HepG2 (cell line): ENCODE data around the gene SLC44A5. TPM values are rescaled to one million over a fixed set of nuclear protein-coding genes. Genes with fewer than 3 reads are reported as not detected.

Source experiments
- ATAC-seq: fragments of 200-7000 bp; cut with Tn5 transposase; 3 replicates; pipeline ENCODE4 v1.9.1; 2020; ENCODE audit warnings: mild to moderate bottlenecking, moderate library complexity
- BruUV-seq: library from RNA; stranded (reverse); fragments of 400-500 nt; replicated peaks from 2 replicates; lab custom pipeline; 2021; lab: Mats Ljungman, UMichigan
- CTCF ChIA-PET: fragments of 300-600 bp; formaldehyde crosslinking; extraction: SDS; loops from one replicate; lab custom pipeline; 2021; ENCODE audit warnings: low total read pairs, inconsistent platforms, low intra/inter-chr PET ratio; lab: Yijun Ruan, JAX
- POLR2A ChIA-PET: fragments of 350-600 bp; sonication (Branson Sonifier 250); formaldehyde crosslinking; loops from one replicate; lab custom pipeline; 2020; ENCODE audit warnings: antibody characterized with exemption, inconsistent platforms; lab: Yijun Ruan, JAX
- DNase-seq: peaks from one replicate; pipeline ENCODE4 v3.0.0-alpha.2; 2015; ENCODE audit warnings: low spot score
- FAIRE-seq: peaks from 3 replicates; lab custom pipeline; 2011; peaks lifted over from hg19 to GRCh38; lab: Jason Lieb, UNC
- H2AFZ ChIP-seq: one replicate; pipeline ENCODE4 v1.6.1; 2011; ENCODE audit warnings: low read length, inconsistent platforms
- H3K27ac ChIP-seq: fragments of 300-600 bp; 3 replicates; pipeline ENCODE4 v1.8.0; 2011; ENCODE audit warnings: mixed run types, mild to moderate bottlenecking, mixed read lengths, low read length, inconsistent platforms; ENCODE audit not compliant: insufficient read depth; ENCODE audit errors: extremely low read length
- H3K27me3 ChIP-seq, 2 experiments: fragments of 200-600 bp in 1 of 2; 2 replicates in 1 of 2; 3 replicates in 1 of 2; pipeline versions ENCODE4 v1.6.0 to v1.8.0; 2011; ENCODE audit warnings: low read length in 2 of 2, mild to moderate bottlenecking in 2 of 2, moderate library complexity in 2 of 2, inconsistent platforms in 1 of 2; ENCODE audit not compliant: insufficient read depth in 2 of 2, control insufficient read depth in 1 of 2
- H3K36me3 ChIP-seq, 2 experiments: fragments of 200-600 bp in 1 of 2; replicated peaks in 1 of 2; 2 replicates in 1 of 2; 3 replicates in 1 of 2; pipeline versions ENCODE4 v1.5.1 to v1.8.0; 2011; ENCODE audit warnings: low read length in 2 of 2, inconsistent platforms in 1 of 2; ENCODE audit not compliant: insufficient read depth in 2 of 2, control insufficient read depth in 1 of 2
- H3K4me1 ChIP-seq: 2 replicates; pipeline ENCODE4 v1.5.1; 2012; ENCODE audit warnings: low read length, inconsistent platforms; ENCODE audit not compliant: insufficient read depth
- H3K4me2 ChIP-seq: 2 replicates; pipeline ENCODE4 v1.6.0; 2011; ENCODE audit warnings: low read depth, low read length, inconsistent platforms
- H3K4me3 ChIP-seq, 3 experiments: fragments of 200-600 bp in 1 of 3; sonication (generic), shearing (Covaris generic) in 1 of 3; replicated peaks in 1 of 3; 2 replicates each; pipeline ENCODE4 v1.5.1; 2011 to 2016; ENCODE audit warnings: low read length in 3 of 3, inconsistent platforms in 2 of 3, low read depth in 2 of 3, mild to moderate bottlenecking in 2 of 3, control low read depth in 1 of 3, mixed read lengths in 1 of 3; ENCODE audit not compliant: insufficient read depth in 1 of 3
- H3K79me2 ChIP-seq: one replicate; pipeline ENCODE4 v1.6.1; 2011; ENCODE audit warnings: low read length, inconsistent platforms; ENCODE audit not compliant: insufficient read depth
- H3K9ac ChIP-seq: 2 replicates; pipeline ENCODE4 v1.6.0; 2011; ENCODE audit warnings: mild to moderate bottlenecking, low read depth, low read length, inconsistent platforms; ENCODE audit not compliant: insufficient read depth
- H3K9me3 ChIP-seq: 2 replicates; pipeline ENCODE4 v1.5.1; 2012; ENCODE audit warnings: mild to moderate bottlenecking, low read length
- H4K20me1 ChIP-seq: 2 replicates; pipeline ENCODE4 v1.6.0; 2011; ENCODE audit warnings: inconsistent platforms, mild to moderate bottlenecking, low read length, moderate library complexity; ENCODE audit not compliant: insufficient read depth
- KMT2B ChIP-seq: IDR thresholded peaks from 2 replicates; pipeline ENCODE4 v1.6.1; 2016; ENCODE audit warnings: missing genetic modification reagents, missing compliant biosample characterization
- PAF1 ChIP-seq: IDR thresholded peaks from 2 replicates; pipeline ENCODE4 v1.6.1; 2016; ENCODE audit warnings: missing genetic modification reagents, missing compliant biosample characterization
- ZSCAN31 ChIP-seq: sonication (generic); formaldehyde crosslinking; IDR thresholded peaks from 2 replicates; pipeline ENCODE4 v1.5.0; 2020; ENCODE audit warnings: low read depth, mild to moderate bottlenecking, missing genetic modification reagents
- in situ Hi-C: cut with HindIII; loops from 2 replicates; pipeline ENCODE4 v1.10.0; 2017; ENCODE audit warnings: low pct_unique_long_range_greater_than_20kb; ENCODE audit not compliant: extremely low pct_ligation_motif_present
- intact Hi-C: fragments of 100-400 bp; cut with micrococcal nuclease; formaldehyde crosslinking; loops from one replicate; pipeline ENCODE4 v1.10.0; 2022; ENCODE audit not compliant: unreplicated experiment
- polyA plus RNA-seq, 8 experiments: library from polyadenylated mRNA; depleted of rRNA in 3 of 8; stranded (reverse) in 7 of 8; unstranded in 1 of 8; fragments of >200 nt; fragmentation: Illumina TruSeq in 4 of 8; extraction: Trizol in 4 of 8; gene quantifications; 2 replicates each; pipeline versions ENCODE4 v1.2.1 to v1.2.3, GENCODE V29; 2011 to 2016; ENCODE audit warnings: low read depth in 4 of 8, missing spikeins in 1 of 8, mixed read lengths in 1 of 8; ENCODE audit not compliant: insufficient read depth in 1 of 8
- total RNA-seq, 5 experiments: library from RNA; depleted of rRNA; stranded (reverse); fragments of >200 nt; fragmentation: Illumina TruSeq; extraction: Trizol; gene quantifications; 2 replicates each; pipeline ENCODE4 v1.2.3, GENCODE V29; 2016; ENCODE audit warnings: low read depth in 1 of 5
- TF ChIP-seq, protein P1 (sequence below): sonication (generic); formaldehyde crosslinking; IDR thresholded peaks from 2 replicates; pipeline ENCODE4 v1.4.0; 2020; ENCODE audit warnings: mild to moderate bottlenecking, missing genetic modification reagents
- TF ChIP-seq, protein P2 (sequence below): sonication (generic); formaldehyde crosslinking; IDR thresholded peaks from 2 replicates; pipeline ENCODE4 v1.8.0; 2022; ENCODE audit warnings: mild to moderate bottlenecking, missing genetic modification reagents, borderline replicate concordance

SLC44A5 gene
- total and polyA plus RNA-seq, 2 of the 13 experiments (the other 11 are each of a cell fraction or from before 2014, with no cell fraction given) = 8.0 to 16.0 TPM

GRCh38 chr1:75529488-75529887 is 81.4 kb downstream of the SLC44A5 start (continued):
- TF ChIP-seq, protein P1, sequence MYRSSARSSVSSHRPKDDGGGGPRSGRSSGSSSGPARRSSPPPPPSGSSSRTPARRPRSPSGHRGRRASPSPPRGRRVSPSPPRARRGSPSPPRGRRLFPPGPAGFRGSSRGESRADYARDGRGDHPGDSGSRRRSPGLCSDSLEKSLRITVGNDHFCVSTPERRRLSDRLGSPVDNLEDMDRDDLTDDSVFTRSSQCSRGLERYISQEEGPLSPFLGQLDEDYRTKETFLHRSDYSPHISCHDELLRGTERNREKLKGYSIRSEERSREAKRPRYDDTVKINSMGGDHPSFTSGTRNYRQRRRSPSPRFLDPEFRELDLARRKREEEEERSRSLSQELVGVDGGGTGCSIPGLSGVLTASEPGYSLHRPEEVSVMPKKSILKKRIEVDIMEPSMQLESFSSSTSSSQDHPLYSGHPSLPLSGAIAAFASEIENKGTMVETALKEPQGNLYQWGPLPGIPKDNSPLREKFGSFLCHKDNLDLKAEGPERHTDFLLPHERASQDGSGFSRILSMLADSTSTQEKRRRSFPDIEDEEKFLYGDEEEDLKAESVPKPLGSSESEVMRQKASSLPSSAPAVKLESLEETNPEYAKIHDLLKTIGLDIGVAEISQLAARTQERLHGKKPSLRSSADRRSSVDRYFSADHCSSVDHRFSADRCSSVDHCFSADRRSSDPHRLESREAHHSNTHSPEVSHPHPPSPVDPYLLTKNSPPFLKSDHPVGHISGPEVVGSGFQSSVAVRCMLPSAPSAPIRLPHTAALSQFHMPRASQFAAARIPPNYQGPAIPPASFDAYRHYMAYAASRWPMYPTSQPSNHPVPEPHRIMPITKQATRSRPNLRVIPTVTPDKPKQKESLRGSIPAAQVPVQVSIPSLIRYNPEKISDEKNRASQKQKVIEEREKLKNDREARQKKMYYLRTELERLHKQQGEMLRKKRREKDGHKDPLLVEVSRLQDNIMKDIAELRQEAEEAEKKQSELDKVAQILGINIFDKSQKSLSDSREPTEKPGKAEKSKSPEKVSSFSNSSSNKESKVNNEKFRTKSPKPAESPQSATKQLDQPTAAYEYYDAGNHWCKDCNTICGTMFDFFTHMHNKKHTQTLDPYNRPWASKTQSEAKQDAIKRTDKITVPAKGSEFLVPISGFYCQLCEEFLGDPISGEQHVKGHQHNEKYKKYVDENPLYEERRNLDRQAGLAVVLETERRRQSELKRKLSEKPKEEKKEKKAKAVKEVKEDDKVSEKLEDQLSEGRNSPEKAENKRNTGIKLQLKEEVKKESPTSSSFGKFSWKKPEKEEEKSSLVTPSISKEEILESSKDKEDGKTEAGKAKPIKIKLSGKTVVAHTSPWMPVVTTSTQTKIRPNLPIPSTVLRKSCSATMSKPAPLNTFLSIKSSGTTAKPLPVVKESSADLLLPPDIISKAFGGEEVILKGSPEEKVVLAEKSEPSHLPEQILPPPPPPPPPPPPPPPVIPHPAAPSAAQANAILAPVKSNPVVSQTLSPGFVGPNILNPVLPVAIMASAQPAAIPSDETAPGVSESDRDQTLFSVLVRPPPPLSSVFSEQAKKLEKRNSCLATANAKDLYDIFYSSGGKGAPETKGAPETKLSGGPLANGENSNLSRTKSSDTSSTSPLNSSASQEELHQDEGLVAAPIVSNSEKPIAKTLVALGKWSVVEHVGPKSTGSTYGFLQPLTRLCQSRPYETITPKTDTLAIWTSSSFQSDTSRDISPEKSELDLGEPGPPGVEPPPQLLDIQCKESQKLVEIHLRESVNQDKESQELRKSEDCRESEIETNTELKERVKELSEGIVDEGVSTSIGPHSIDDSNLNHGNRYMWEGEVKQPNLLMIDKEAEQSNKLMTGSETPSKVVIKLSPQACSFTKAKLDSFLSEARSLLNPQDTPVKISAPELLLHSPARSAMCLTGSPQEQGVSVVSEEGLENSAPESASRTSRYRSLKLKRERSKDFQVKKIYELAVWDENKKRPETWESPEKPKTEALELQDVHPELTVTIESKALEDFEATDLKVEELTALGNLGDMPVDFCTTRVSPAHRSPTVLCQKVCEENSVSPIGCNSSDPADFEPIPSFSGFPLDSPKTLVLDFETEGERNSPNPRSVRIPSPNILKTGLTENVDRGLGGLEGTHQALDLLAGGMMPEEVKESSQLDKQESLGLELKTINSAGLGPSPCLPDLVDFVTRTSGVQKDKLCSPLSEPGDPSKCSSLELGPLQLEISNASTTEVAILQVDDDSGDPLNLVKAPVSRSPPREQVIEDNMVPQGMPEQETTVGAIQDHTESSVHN (CRISPR knock-in tag) = no peak
- TF ChIP-seq ZSCAN31 (CRISPR knock-in tag) = no peak

DNA sequence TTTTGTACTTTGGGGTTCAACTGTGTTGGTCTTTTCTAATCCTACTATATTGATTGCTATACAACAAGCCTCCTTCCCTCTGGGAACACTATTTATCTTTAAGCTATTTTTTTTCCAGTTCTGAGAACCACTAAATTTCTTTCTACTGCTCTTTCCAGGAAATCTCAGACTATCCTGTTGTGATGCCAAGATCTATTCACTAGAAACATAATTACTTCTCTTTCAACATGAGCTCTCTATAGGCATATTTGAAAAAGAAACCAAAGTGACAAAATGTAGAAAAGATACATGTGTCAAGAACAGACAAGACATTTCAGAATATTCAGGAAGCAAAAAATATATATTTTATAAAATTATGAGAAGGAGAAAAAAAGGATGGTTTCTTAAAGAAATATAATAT is 82.9 kb downstream of the SLC44A5 start:
- no peak overlapping the region for H3K9ac ChIP-seq
- TF ChIP-seq, protein P2, sequence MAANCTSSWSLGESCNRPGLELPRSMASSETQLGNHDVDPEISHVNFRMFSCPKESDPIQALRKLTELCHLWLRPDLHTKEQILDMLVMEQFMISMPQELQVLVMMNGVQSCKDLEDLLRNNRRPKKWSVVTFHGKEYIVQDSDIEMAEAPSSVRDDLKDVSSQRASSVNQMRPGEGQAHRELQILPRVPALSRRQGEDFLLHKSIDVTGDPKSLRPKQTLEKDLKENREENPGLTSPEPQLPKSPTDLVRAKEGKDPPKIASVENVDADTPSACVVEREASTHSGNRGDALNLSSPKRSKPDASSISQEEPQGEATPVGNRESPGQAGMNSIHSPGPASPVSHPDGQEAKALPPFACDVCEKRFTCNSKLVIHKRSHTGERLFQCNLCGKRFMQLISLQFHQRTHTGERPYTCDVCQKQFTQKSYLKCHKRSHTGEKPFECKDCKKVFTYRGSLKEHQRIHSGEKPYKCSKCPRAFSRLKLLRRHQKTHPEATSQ = no peak
- TF ChIP-seq PAF1 (no peak), KMT2B (no peak)

More for the DNA sequence above, 82.9 kb downstream of the SLC44A5 start:
- no peak overlapping the region for H3K27ac ChIP-seq
- DNase-seq (no peak), ATAC-seq (no peak), FAIRE-seq (no peak)
- no peaks in the 10 kb centered on the region for H3K79me2 ChIP-seq
- H3K27me3 ChIP-seq = no peaks in the 10 kb centered on the region
- H3K4me2 ChIP-seq = no peak overlapping the region
- no peaks in the 10 kb centered on the region for H4K20me1 ChIP-seq
- no peaks in the 10 kb centered on the region for H3K4me1 ChIP-seq
- no peaks in the 10 kb centered on the region for H3K9me3 ChIP-seq
- H2AFZ ChIP-seq = no peak overlapping the region
- CTCF ChIA-PET = no interaction called here
- in situ Hi-C loops = no loop called here
- no peaks in the 10 kb centered on the region for H3K36me3 ChIP-seq
- no peak overlapping the region for H3K4me3 ChIP-seq
- BruUV-seq = no TSS peak
- intact Hi-C loops = no loop called here
- POLR2A ChIA-PET = no interaction called here
